ENCODE data around the gene UBE2E3. TPM values are rescaled to one million over a fixed set of nuclear protein-coding genes. Genes with fewer than 3 reads are reported as not detected.

Gene UBE2E3
- total RNA-seq, 1 experiment from 2014 or later = 91.3 TPM

DNA sequence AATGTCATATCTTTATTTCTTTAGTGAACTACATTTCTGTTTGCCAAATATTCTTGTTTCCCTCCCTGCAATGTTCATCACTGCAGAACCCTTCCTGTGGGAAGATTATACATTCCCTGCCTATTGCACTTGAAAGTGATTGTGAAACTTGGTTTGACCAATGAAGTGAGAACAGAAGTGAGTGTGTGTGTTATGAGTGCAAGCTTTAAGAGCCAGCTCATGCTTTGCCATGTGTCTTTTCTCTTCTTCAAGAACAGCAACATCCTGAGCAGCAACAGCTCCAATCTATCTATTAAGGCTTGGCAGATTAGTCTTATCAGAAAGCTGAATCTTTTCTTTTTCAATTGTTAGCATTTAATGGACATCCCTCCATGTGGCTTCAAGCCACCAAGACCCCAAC lies 42.0 kb upstream of the UBE2E3 start:
- no TSS peak for BruUV-seq (replicated peaks)
- ATAC-seq = no peak
- ChIA-PET POLR2A (interaction anchor here (0.6 to 0.7 kb wide), 2 partner anchors 31 to 512 kb away, joined by 3 to 11 read pairs; no protein-coding TSS in a partner anchor), CTCF (no interaction called here)
- in situ Hi-C loops (cut with HindIII; ENCODE audit: low pct_unique_long_range_greater_than_20kb, low sequenced_read_pairs) (no loop called here), intact Hi-C loops (cut with micrococcal nuclease; ENCODE audit: unreplicated experiment) (no loop called here)
- Histone ChIP-seq H3K36me3 (ENCODE audit: control insufficient read depth, insufficient read depth, low read length) (no peaks in the 10 kb centered on the region), H3K9me3 (ENCODE audit: control insufficient read depth, insufficient read depth, low read depth, low read length) (no peaks in the 10 kb centered on the region), H3K27me3 (ENCODE audit: control insufficient read depth, insufficient read depth, low read length) (no peaks in the 10 kb centered on the region), H3K4me3 (ENCODE audit: low read depth in 2 of 2, low read length in 2 of 2) (no peak overlapping the region), H3K4me1 (ENCODE audit: control insufficient read depth, insufficient read depth, low read length) (no peaks in the 10 kb centered on the region), H3K27ac (ENCODE audit: low read length) (no peak overlapping the region)
- TF ChIP-seq CTCF (IDR thresholded peaks at IDR 0.05) (no peak), SIN3A (IDR thresholded peaks at IDR 0.05; ENCODE audit: borderline replicate concordance, insufficient read depth, low read depth, low read length) (no peak), POLR2AphosphoS5 (IDR thresholded peaks at IDR 0.05; ENCODE audit: low read depth, low read length) (no peak), TCF7L2 (IDR thresholded peaks at IDR 0.05; ENCODE audit: low read depth, low read length) (no peak)
- TF ChIP-seq, protein P1, sequence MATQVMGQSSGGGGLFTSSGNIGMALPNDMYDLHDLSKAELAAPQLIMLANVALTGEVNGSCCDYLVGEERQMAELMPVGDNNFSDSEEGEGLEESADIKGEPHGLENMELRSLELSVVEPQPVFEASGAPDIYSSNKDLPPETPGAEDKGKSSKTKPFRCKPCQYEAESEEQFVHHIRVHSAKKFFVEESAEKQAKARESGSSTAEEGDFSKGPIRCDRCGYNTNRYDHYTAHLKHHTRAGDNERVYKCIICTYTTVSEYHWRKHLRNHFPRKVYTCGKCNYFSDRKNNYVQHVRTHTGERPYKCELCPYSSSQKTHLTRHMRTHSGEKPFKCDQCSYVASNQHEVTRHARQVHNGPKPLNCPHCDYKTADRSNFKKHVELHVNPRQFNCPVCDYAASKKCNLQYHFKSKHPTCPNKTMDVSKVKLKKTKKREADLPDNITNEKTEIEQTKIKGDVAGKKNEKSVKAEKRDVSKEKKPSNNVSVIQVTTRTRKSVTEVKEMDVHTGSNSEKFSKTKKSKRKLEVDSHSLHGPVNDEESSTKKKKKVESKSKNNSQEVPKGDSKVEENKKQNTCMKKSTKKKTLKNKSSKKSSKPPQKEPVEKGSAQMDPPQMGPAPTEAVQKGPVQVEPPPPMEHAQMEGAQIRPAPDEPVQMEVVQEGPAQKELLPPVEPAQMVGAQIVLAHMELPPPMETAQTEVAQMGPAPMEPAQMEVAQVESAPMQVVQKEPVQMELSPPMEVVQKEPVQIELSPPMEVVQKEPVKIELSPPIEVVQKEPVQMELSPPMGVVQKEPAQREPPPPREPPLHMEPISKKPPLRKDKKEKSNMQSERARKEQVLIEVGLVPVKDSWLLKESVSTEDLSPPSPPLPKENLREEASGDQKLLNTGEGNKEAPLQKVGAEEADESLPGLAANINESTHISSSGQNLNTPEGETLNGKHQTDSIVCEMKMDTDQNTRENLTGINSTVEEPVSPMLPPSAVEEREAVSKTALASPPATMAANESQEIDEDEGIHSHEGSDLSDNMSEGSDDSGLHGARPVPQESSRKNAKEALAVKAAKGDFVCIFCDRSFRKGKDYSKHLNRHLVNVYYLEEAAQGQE (IDR thresholded peaks at IDR 0.05; ENCODE audit: insufficient read depth in 1 of 2, low read depth in 2 of 2, low read length in 1 of 2) = no peak
- no peak for DNase-seq (ENCODE audit: low read depth, low spot score)

GRCh38 chr2:180943275-180943674 lies 37.1 kb upstream of the UBE2E3 start:
- intact Hi-C loops (cut with micrococcal nuclease; ENCODE audit: unreplicated experiment) = no loop called here
- H3K4me1 ChIP-seq (ENCODE audit: control insufficient read depth, insufficient read depth, low read length) = no peaks in the 10 kb centered on the region
- H3K9me3 ChIP-seq (ENCODE audit: control insufficient read depth, insufficient read depth, low read depth, low read length) = no peaks in the 10 kb centered on the region
- no peak overlapping the region for H3K4me3 ChIP-seq (ENCODE audit: low read depth in 2 of 2, low read length in 2 of 2)
- ATAC-seq (no peak), DNase-seq (ENCODE audit: low read depth, low spot score) (no peak)
- TF ChIP-seq TCF7L2 (IDR thresholded peaks at IDR 0.05; ENCODE audit: low read depth, low read length) (no peak), SIN3A (IDR thresholded peaks at IDR 0.05; ENCODE audit: borderline replicate concordance, insufficient read depth, low read depth, low read length) (no peak), POLR2AphosphoS5 (IDR thresholded peaks at IDR 0.05; ENCODE audit: low read depth, low read length) (no peak), CTCF (IDR thresholded peaks at IDR 0.05) (no peak)
- TF ChIP-seq, protein P1 (IDR thresholded peaks at IDR 0.05; ENCODE audit: insufficient read depth in 1 of 2, low read depth in 2 of 2, low read length in 1 of 2) = no peak
- BruUV-seq (replicated peaks) = no TSS peak
- no peak overlapping the region for H3K27ac ChIP-seq (ENCODE audit: low read length)
- POLR2A ChIA-PET = interaction anchor here (0.6 kb wide), 1 partner anchor 593 kb away, joined by 14 read pairs; no protein-coding TSS in a partner anchor
- no peaks in the 10 kb centered on the region for H3K27me3 ChIP-seq (ENCODE audit: control insufficient read depth, insufficient read depth, low read length)
- in situ Hi-C loops (cut with HindIII; ENCODE audit: low pct_unique_long_range_greater_than_20kb, low sequenced_read_pairs) = no loop called here
- CTCF ChIA-PET = no interaction called here
- H3K36me3 ChIP-seq (ENCODE audit: control insufficient read depth, insufficient read depth, low read length) = no peaks in the 10 kb centered on the region

All from Panc1 (cell line).